ENCODE measurements around the gene TGIF2.
"Not testable (repeated sequence)": the region's sequence is repeated elsewhere in the genome, so short reads cannot be mapped to it uniquely, and the experiment has no call there.

The TGIF2 gene

DNA sequence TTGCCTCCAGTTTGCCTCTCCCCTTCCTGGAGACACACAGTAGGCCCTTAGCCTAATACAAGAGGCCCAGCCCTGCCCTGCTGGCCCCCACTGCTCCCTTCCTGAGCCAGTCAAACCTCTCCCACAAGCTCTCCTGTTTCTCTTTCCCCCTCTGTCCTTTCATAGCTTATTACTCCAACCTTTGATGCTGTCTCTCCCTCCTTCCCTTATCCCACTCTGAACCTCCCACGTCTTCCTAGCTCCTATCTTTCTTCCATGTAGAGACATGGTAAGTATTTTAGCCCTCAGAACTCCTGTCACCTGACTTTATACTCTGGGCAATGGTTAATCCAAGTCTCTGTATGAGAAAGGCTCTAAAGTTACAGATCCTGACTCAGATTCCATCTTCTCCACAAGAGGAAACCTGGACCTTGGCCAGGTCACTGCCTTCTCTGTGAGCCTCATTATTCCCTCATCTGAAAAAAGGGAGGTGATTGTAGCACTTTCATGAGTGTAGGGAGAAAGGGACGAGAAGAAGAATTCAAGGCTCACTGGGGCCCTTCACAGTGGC, 6.7 kb downstream of the TGIF2 start:
- no peak for DNase-seq

- no peak for DNase-seq
These were observed 8.9 kb downstream of the TGIF2 start for GRCh38 chr20:36582322-36582721.

GRCh38 chr20:36582821-36583220, 9.4 kb downstream of the TGIF2 start:
- DNase-seq, result no peak

DNA sequence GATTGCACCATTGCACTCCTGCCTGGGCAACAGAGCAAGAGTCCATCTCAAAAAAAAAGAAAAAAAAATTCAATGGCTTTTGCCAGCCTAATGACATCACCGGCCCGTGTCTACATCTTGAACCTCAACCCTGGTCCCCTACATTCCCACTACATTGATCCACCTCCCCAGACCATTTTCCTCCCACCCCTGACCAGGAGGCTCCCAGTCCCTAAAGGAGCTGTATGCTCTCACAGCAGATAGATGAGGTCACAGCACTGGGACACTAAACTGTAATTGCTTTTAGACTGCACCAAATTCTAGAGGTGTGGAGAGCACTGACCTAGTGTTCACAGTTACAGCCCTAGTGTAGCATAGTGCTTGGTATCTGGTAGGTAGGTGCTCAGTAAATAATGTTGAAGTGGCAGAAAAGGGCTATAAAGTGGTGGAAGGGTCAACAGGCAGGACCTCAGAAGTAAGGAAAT, 10.7 kb downstream of the TGIF2 start:
- no peak for DNase-seq

- no peak for DNase-seq
These were observed 12.2 kb downstream of the TGIF2 start for GRCh38 chr20:36585410-36586125.

DNA sequence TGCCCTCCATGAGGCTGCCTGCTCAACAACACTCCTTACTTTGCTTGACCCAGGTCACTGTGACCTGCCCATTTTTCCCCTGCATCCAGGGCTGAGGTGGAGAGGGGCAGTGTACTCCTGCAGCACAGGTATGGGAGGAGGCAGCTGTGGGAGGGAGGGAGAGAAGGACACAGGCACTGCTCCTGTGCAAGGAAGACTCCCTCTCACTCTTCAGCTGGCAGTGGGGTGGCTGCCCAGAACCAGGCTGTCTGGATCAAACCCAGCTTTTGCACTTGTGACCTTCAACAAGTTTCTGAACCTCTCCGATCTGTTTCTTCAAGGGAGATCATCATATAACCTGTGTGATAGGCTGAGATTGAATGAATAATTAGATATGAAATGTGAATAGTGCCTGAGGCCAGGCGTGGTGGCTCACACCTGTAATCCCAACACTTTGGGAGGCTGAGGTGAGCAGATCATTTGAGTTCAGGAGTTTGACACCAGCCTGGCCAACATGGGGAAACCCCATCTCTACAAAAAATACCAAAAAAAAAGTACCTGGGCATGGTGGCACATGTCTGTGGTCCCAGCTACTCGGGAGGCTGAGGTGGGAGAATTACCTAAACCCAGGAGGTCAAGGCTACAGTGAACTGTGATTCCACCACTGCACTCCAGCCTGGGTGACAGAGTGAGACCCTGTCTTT, 14.1 kb downstream of the TGIF2 start:
- no peak for DNase-seq

GRCh38 chr20:36591281-36591680, 17.9 kb downstream of the TGIF2 start:
- no peak for DNase-seq

DNA sequence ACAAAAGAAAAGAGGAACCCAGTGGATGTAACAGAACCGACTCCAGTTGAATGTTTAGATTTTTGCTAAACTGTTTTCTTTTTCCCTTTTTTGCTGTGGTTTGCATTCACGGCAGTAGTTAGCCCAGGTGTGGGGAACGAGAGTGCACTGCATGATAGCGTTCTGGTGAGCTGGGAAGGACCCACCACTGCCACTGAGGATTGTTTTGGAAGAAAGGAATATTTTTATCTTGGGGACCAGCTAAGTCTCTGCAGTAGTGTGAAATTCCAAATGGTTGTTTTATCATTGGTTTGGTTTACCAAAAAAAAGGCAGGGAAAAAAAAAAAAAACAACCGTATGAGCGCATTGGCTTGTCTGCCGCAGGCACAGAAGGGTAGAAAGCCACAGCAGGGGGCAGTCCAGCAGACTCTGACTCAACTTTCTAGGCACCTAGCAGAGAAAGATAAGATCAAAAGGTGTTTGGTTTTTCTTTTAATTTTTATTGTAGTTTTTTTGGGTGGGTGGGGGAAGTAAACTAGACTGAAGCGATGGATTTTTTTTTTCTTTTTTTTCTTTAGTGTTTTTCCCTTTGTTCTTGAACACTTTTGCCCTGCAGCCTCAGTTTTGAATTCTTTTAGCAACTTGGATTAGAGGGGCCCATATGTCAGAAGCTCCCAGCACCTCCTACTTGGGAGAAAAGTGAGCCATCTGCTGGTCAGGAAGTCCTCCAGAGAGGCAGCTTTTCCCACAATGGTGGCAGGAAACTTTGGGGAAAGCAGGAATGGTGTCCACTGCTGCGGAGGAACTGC, 18.7 kb downstream of the TGIF2 start:
- DNase-seq, result no peak

DNA sequence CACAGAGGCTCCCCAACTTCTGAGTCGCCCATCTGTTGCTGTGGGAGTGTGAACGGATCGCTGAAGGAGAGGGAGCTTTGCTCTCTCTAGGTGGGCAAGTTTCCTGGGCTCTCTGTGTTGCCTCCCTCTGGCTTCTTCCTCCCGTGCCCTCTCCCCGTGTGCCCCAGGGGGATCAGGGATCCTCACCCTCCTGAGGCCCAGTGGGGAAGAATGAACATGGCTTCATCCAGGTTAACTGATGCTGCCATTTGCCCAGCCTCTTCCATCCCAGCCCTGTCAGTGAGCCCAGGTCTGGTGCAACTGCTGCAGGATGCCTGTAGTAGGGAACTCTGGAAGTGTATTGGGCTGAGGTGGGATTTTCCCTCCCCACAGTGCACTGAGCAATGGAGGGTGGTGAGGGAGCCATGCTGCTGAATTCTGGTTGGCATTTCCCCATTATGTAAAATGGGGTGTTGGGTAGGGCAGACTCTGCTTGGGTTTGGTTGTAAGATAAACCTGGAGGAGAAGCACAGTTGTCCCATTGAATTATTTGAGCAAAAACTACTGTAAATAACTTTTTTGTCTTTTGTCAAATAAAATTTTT, 20.0 kb downstream of the TGIF2 start:
- no peak for DNase-seq

DNA sequence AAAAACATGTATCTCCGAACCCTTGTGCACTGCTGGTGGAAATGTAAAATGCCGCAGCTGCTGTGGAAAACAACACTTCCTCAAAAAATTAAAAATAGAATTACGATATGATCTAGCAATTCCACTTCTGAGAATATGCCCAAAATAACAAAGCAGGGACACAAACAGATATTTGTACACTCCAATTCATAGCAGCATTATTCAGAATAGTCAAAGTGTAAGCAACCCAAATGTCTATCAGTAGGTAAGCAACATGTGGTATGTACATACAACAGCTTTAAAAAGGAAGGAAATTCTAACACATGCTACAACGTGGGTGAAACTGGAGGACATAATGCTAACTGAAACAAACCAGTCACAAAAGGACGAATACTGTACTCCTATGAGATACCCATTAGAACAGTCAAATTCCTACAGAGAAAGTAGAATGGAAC, 26.5 kb downstream of the TGIF2 start:
- DNase-seq, result no peak

DNA sequence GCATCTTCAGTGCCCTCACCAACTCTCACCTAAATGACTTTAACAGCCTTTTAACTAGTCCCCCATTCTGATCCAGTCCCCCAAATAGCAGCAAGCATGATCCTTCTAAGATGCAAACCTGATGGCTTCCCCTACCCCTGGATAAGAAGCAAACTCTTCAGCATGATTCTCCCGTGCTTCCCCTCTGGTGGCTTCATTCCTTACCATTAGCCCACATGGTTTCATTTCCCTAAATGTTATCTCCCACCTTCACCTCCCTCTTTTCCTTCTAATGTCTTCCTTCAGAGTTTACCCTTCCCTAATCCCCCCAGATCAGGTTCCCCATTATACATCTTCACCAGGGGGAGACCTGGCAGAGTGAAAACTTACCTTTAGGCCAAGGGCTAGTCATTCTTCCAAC, 28.1 kb downstream of the TGIF2 start:
- no peak for DNase-seq

DNA sequence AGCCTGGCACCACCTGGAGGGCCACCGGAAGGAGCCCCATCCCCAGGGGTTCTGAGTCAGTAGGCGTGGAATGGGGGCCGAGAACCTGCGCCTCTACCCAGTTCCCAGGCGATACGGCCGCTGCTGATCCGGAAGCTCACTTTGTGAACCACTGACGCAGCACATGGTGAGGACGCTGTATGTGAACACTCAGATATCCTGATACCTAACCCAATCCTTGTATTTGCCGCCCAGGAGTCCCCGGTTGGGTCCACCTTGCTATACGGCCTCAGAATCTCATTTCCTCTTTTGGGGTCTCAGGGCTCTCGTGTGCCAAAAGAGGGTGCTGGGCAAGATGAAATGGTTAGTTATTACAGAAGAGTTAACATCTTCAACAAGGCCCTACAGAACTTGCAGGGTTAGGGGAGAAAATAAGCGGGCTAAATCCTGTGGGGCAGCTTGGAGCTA, 31.6 kb downstream of the TGIF2 start:
- DNase-seq, result peak; percentile 90

DNA sequence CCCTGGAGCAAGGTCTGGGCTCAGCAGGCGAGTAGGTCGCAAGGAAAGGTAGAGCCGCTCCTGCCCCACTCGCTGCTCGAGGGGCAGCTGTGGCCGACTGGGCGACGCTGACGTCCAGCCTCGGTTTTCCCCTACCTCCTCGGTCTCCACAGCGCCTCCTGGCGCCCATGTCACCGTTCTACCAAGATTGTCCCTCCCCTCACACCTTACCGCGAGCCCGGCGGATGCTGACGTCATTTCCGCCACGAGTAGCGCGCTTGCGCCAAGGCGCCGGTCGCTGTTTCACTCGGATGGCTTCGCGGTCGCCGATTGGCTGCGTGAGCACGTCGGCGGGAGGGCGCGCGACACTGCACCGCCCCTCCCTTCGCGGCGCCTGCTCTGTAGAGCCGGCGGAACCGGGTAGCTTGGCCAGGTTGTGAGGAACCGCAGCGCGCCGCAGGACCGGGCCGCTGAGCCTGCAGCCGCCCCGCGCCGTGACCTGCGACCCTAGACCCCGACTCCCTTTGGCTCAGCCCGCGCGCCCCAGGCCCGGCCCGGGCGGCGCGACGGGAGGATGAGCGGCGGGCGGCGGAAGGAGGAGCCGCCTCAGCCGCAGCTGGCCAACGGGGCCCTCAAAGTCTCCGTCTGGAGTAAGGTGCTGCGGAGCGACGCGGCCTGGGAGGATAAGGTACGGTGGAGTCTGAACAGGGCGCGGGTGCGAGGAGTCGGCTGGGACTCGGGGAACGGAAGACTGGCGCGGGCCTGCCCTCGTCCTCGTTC, 32.2 kb downstream of the TGIF2 start, which contains the start of gene RAB5IF:
Gene RAB5IF (plus strand): TSS at position 381 of the 759 bp plus-strand sequence. CDS start 173 bp downstream, at position 554.
- peak; percentile 99 for DNase-seq

GRCh38 chr20:36606158-36607066, 33.0 kb downstream of the TGIF2 start:
- peak; percentile 63 for DNase-seq

- DNase-seq, result no peak
These were observed 34.4 kb downstream of the TGIF2 start for GRCh38 chr20:36607586-36608387.

DNA sequence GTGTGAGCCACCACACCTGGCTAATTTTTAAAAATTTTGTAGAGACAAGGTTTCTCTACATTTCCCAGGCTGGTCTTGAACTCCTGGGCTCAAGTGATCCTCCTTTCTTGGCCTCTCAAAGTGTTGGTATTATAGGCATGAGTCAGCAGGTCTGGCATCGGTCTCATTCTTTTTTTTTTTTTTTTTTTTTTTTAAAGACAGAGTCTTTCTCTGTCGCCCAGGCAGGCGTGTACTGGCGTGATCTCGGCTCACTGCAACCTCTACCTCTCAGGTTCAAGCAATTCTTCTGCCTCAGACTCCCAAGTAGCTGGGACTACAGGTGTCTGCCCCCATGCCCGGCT, 35.0 kb downstream of the TGIF2 start:
- not testable (repeated sequence) for DNase-seq

DNA sequence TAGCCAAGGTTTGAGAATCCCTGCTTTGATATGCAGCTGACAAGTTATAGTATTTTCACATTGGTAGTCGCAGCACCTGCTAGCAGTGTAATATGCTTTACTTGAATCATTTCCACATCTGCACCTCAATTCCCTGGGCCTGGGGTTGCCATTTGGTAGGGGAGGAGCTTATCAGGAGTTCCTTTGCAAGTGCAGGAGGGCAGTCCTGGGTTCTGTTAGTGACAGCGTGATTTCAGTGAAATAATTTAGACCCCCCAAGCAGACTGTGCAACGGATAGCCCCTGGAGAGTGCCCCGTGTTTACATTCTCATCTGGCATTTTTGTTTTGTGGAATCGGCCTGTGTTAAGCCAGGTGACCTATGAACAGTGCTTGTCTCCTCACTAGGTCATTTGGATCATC, 38.2 kb downstream of the TGIF2 start:
- no peak for DNase-seq

GRCh38 chr20:36613974-36614373, 40.6 kb downstream of the TGIF2 start:
- no peak for DNase-seq

DNA sequence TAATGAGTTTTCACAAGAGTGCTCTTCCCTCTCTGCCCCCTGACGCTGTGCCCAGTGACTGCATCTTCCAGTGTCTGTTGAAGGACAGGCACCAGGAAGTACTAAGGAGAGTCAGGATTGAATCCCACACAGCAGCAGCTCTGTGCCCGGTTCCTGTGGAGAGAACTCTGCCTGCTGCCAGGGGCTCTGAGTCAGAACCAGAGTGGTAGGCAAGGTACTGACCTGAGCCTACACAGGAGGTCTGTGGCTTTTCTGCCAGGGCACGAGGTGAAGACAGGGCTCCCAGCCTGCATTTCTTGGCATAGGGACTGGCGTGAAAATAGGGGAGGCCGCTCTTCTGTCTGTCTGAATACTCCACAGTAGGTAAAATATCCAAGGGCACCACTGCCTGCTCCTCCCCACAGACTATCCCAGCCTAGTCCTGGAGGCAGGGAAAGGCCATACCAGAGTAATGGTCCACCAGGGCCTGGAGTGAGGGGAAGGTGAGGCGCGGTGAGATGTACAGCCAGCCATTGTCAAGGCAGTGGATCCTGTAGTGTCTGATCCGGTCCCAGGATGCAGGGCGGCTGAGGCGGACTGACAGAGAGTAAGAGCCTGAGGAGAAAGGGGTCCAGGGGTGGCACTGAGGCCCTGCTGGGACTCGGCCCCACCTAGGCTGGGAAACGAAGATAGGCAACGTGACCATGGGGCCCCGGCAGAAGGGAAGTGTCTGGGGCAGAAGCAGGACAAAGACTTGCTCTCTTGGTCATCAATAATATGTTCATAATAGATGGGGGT, 41.6 kb downstream of the TGIF2 start:
- DNase-seq, result no peak
